Activated CD4-positive, alpha-beta T cell treated with anti-CD3 and anti-CD28 coated beads, Interleukin-10, Interleukin-2, amounts not matched to agents 100 ng/mL and 50 ng/mL, durations not matched to agents 16 hours and 8 hours (primary cell): ENCODE measurements around the gene OLIG2.

ENCODE experiments used
- DNase-seq: peaks from one replicate; pipeline ENCODE4 v3.0.0-alpha.2; 2020

OLIG2 gene

GRCh38 chr21:33033961-33034413 is 8.3 kb downstream of the OLIG2 start:
- no peak for DNase-seq

DNA sequence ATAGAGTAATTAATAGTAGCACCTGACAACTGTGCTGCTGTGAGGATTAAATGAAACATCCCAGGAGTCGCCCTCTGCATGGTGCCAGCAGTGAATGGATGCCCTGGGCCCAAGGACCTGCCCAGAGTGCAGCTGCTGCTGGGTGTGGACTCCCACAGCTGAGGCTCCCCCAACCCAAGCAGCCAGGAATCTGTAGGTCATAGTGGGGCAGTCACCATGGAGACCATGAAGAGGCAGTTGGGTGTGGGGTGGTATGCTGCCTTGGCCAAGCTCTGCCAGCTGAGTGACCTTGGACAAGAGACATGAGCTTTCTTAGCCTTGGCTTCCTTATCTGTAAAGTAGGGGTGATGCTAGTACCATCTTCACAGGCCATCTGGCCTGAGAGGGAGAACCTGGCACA is 9.4 kb downstream of the OLIG2 start:
- no peak for DNase-seq

GRCh38 chr21:33036430-33037162 is 10.9 kb downstream of the OLIG2 start:
- peak; percentile 64 for DNase-seq

DNA sequence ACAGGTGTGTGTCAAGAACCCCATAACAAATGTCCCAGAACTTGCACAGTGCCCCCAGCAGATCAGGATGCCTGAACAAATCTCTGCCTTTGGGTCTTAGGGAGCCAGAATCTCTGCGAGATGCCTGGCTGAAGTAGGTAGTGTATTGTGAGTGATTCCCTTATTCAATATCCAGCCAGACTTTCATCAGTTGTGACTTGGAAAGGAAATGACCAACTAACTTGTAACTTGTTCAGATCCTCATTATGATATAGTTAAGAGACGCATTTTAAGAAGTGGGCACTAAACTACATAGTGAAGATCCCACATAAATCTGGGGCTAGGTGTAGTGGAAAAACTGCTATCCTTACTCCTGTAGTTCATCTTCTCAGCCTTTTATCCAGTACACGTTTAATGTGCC is 11.8 kb downstream of the OLIG2 start:
- DNase-seq = no peak

- no peak for DNase-seq
Observed at GRCh38 chr21:33039536-33039935, 13.8 kb downstream of the OLIG2 start.

GRCh38 chr21:33040215-33040614 is 14.5 kb downstream of the OLIG2 start:
- DNase-seq = no peak

DNA sequence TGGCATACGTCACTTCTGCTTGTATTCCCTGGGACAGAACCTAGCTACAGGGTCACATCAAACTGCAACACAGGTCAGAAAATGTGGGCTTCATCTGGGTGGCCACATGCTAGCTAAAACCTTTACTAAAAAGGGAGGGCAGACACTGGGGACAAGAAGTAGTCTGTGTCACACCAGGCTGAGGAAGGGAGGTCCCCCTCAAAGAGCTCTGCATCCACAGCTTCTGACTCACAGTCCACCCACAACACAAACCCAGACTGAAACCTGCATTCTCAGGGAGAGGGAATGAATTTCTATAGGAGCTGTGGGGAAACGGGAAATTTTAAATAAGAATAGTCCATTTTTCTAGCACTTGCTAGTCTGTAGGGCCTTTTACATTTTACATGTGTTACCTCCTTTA is 16.2 kb downstream of the OLIG2 start:
- no peak for DNase-seq

DNA sequence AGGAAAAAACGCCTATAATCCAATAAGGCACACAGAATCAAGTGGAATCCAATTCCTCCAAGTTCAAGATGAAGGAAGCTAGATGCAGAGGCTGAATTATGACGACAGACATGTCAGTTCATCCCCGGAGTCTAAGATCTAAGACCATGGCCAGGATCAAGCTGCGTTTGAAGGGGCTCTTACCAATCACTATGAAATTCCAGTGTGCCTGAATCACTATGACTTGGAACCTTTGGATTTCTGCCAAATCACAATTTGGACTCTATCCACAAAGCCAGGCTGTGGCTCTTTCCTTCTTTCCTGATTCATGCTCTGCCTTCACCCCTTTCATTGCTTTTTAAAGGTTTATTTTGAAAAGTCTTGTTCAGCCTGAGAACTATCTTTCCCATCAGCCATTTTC is 17.1 kb downstream of the OLIG2 start:
- no peak for DNase-seq

DNA sequence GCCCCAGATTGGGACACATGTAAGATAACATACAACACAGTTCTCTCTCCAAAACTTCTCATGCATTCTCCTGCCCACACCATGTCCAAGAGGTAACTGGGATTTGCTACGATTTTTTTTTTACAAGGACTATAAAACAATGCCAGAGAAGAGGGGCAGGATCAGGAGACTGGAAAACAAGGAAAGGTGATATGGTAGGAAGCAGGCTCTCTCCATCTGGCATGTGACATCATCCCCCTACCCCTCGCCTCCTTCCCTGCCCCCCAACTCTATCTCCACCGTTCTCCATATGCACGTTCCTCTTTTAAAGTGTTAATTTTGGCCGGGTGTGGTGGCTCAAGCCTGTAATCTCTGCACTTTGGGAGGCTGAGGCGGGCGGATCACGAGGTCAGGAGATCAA is 20.7 kb downstream of the OLIG2 start:
- no peak for DNase-seq

DNA sequence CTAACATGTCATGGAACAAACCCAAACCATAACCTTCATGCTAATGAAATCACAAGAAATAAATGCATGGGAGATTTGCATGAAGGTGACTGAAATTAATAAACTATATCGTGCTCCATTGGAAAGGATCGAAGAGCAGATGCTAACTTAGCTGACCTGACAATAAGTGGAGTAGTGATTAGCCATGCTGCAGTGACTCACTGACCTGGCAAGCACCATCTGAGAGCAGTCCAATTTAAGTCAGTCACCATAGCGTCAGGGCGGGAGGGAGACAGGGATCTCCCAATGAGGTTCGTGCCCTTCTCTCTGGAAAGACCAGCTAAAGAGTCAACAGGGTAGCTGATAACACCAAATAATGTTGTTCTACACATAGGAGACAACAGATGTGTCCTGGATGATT is 21.5 kb downstream of the OLIG2 start:
- DNase-seq = no peak

DNA sequence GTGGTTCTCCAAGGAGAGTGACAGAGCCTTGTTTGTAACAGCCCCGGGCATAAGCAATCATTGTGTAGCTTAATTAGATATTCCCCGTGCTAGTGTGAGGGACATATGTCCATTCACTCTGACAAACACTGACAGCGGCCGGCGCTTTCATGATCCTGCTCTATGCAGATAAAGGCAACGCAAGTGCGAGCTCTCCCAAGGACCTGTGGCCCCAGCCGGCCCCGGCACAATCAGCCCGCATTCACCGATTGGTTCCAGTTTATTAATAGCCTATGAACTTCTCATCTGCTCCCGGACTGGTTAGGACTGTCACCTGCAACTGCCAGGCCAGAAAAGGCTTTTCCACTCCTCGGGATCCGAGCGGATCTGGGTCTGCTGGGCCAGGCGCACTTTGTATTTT is 26.2 kb downstream of the OLIG2 start:
- no peak for DNase-seq

DNA sequence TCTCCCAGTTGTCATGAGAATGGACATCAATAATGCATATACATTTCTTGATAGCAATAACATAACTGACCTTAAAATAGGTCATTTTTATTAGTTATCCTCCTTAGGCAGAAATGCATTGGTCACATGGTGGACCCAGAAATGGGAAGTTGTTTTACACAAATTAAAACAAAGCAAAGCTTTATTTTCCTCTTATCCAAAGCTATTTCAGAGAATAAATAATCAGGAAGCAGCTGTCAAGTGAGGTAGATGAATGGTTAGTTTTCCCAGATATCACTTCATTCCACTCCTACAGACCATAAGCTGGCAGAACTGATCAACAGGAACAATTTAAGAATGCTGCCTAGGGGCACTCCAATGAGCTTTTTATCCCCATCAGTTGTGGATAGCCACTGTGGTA is 28.2 kb downstream of the OLIG2 start:
- DNase-seq = no peak

- DNase-seq = no peak
Observed at GRCh38 chr21:33055991-33056390, 30.3 kb downstream of the OLIG2 start.

DNA sequence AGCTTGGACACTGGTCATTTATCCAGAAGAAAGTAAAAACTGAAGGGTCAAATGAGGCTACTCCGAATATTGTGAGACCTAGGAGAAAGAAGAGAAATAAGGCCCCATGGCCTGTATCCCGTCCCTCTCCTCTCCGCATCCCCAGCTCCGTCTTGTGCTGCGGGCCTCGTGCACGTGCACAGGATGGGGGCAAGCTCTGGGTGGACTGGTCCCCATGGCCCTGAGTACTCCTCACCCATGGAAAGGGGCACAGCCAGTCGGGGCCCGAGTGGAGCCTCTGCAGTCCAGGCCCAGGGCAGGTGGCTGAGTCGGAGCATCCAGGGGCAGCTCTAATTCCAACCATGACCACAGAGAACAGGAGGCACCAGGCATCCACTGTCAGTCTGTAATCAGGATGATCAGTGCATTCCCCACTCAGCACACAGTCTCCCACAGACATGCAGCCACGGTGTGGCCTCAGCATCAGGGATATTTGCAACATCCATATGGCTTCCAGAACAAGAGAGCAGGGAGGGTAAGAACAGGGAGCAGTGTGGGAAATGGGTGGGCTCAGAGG is 31.7 kb downstream of the OLIG2 start:
- no peak for DNase-seq

DNA sequence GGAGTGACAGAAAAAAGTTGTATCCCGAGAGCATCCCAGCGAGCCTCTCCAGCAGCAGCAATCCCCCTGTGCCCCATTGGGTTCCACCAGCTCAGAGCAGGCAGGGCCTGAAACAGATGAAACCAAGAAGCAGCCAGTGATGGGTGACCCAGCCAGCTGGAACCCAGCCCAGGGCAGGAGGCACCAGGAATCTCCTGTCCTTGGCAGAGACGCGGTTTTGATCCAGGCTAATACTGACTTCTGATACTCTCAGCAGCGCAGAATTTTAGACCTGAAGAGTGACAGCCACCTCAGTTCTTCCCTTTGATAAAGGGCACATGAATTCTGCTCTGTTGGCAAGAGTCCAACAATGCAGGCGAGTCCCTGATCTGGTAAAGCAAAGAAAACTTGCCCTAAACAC is 32.8 kb downstream of the OLIG2 start:
- no peak for DNase-seq

DNA sequence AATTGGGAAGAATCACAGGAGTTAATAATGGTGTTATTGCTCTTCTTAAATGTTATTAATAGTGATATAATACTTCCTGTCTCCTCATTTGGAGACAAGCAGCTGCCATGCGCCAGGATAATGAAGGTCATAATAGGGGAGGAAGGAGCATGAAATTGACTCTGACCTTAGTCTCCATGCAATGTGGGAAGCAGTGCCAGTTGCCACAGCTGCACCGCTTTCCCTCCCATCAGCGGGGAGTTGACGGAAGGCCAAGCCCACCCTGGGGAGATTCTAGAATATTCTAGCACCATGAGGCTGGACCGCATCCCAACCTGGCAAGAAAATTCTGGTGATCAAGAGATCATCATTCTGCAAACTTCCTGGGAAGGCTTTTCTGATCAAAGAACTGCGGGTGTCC is 33.2 kb downstream of the OLIG2 start:
- no peak for DNase-seq

- DNase-seq = peak; percentile 59
Observed at GRCh38 chr21:33059380-33059841, 33.7 kb downstream of the OLIG2 start.

GRCh38 chr21:33061233-33061632 is 35.5 kb downstream of the OLIG2 start:
- no peak for DNase-seq

- DNase-seq = no peak
Observed at GRCh38 chr21:33063375-33063883, 37.7 kb downstream of the OLIG2 start.

GRCh38 chr21:33063907-33064622 is 38.3 kb downstream of the OLIG2 start:
- no peak for DNase-seq

DNA sequence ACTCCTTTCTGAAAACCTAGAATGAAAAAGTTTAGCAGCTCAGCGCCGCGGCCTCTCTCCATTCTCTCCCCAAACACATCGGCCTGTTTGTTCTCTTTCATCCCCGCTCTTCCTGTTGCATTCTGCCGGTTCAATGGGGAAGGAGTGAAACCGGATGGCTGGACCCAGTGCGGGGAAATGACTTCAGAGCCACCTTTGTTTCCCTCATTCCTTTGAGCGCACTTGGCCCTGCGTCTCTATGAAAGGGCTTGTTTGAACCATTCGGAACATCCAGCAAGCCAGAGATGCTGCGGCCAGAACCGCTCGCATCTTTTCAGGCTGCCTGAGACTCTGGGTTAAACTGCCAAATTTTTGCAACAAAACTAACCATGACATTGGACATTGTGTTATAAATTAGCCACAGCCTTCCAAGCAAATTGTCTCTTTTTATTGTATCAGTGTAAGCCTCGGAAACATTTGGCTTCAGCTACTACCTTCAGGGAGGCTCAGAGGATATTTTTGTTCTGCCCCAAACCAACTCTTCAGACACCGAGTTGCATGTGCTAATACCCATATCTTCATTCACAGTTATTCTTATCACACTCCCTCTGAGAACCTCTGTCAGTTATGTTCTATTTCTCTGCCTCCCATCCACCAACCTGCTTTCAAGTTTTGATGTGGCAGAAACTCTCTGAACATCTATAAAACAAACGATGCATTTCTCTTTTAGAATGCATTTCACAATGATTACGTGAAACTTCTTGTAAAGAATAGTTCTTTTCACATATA is 39.1 kb downstream of the OLIG2 start:
- no peak for DNase-seq

- DNase-seq = no peak
Observed at GRCh38 chr21:33067043-33067442, 41.3 kb downstream of the OLIG2 start.

- no peak for DNase-seq
Observed at GRCh38 chr21:33067457-33067856, 41.7 kb downstream of the OLIG2 start.
